ENCODE data around the gene NALF2.
A peak's percentile ranks its signal among the peaks of the same experiment; 100 is the strongest.

NALF2 gene

DNA sequence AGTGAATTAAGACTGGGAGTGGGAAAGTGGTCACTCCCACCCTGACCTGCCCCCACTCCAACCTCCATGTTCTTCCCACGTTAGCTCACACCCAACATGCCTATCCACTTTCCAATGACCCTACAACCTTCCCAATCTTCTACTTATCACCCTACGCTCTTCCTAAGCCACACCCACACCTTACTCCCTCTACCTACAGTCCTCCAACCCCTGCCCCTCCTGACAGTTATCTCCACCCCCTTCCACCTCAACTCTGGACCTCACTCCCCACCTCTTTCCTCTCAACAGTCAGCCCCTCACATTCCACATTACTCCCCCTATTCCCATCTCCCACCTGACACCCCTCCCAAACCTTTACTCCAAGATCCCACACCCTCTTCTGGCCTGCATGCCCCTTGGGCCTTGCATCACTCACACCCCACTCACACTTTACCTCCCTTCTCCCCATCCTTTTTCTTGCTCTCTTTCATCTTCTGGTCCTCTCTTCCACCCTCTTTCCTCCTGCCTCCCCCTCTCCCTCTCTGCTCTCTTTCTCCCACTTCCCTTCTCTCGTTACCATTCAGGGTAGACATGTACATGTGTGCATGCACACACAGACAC is 6.9 kb downstream of the NALF2 start:
- H3K4me1 ChIP-seq = peaks cover 14 to 45% (median 29%) of the 10 kb centered on the region in 10 experiments; a peak in 19 of 20 replicates
- no peak overlapping the region for H3K4me3 ChIP-seq
- peaks cover 0 to 6% (median 0%) of the 10 kb centered on the region in 11 experiments; a peak in 3 of 22 replicates for H3K9me3 ChIP-seq (replicated peaks in 1 of 11)
- peak overlapping the region in 3 of 11 experiments; percentile 45 to 59 (median 53); a peak in 2 of 22 replicates for H3K4me2 ChIP-seq
- no peak for TF ChIP-seq Cebpa-rat (IDR thresholded peaks at IDR 0.05)
- H4K20me1 ChIP-seq = peaks cover 0 to 28% (median 14%) of the 10 kb centered on the region in 11 experiments; a peak in 15 of 22 replicates
- no peak overlapping the region for H3K27ac ChIP-seq
- H3K36me3 ChIP-seq = no peaks in the 10 kb centered on the region
- H3K27me3 ChIP-seq = peaks cover 78 to 99% (median 96%) of the 10 kb centered on the region in 11 experiments
- no peak overlapping the region for H3K9ac ChIP-seq

DNA sequence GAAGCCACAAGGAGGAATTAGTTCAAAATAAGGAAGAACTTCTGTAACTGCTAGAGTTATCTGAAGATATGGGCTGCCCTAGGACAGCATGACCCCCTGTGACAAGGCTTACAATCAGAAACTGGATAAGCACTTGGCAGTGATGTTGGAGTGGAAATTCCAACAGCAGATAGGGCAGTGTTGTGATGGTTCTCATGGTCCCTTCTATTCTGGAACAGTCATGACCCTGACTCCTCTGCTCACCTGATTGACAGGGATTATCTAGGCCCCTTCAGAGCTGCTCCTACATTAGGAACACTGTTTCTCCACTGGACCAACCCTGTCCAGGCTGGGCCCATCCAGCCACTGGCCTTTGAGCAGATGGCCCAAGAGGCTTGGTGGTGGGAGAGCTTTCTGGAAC is 17.9 kb downstream of the NALF2 start:
- H3K27me3 ChIP-seq = peaks cover 75 to 98% (median 96%) of the 10 kb centered on the region in 11 experiments
- H3K27ac ChIP-seq = no peak overlapping the region
- H3K36me3 ChIP-seq = no peaks in the 10 kb centered on the region
- H3K4me3 ChIP-seq = no peak overlapping the region
- no peaks in the 10 kb centered on the region; a peak in 4 of 22 replicates for H4K20me1 ChIP-seq
- H3K4me2 ChIP-seq = no peak overlapping the region
- peaks cover 0 to 3% (median 0%) of the 10 kb centered on the region in 10 experiments; a peak in 1 of 20 replicates for H3K4me1 ChIP-seq
- no peaks in the 10 kb centered on the region; a peak in 1 of 22 replicates for H3K9me3 ChIP-seq (replicated peaks in 1 of 11)
- TF ChIP-seq Cebpa-rat (IDR thresholded peaks at IDR 0.05) = no peak
- H3K9ac ChIP-seq = no peak overlapping the region

DNA sequence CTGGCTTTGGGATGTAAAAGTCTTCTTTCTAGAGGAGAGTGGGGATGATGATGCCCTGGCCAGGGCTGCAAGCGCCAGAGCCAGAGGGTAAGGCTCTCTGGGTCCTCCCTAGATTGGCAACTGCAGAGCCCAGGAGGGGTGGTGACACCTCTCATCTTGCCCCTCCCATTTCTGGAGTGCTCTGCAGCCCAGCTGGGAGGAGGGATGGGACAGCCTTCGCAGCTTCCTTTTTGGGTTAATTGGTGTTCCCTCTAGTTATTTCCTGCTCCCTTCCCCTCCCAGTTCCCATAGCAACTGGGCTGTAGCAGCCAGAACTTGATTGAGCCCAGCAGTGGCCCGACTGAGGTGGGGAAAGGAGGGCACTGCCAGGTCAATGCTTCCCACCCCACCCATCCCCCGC is 19.2 kb downstream of the NALF2 start:
- no peak overlapping the region for H3K4me3 ChIP-seq
- peaks cover 74 to 98% (median 97%) of the 10 kb centered on the region in 11 experiments for H3K27me3 ChIP-seq
- H4K20me1 ChIP-seq = no peaks in the 10 kb centered on the region; a peak in 3 of 22 replicates
- no peak for TF ChIP-seq Cebpa-rat (IDR thresholded peaks at IDR 0.05)
- no peak overlapping the region for H3K27ac ChIP-seq
- peaks cover 0 to 3% (median 0%) of the 10 kb centered on the region in 10 experiments; a peak in 1 of 20 replicates for H3K4me1 ChIP-seq
- H3K4me2 ChIP-seq = no peak overlapping the region
- H3K9me3 ChIP-seq (replicated peaks in 1 of 11) = no peaks in the 10 kb centered on the region; a peak in 1 of 22 replicates
- H3K36me3 ChIP-seq = no peaks in the 10 kb centered on the region
- no peak overlapping the region for H3K9ac ChIP-seq

DNA sequence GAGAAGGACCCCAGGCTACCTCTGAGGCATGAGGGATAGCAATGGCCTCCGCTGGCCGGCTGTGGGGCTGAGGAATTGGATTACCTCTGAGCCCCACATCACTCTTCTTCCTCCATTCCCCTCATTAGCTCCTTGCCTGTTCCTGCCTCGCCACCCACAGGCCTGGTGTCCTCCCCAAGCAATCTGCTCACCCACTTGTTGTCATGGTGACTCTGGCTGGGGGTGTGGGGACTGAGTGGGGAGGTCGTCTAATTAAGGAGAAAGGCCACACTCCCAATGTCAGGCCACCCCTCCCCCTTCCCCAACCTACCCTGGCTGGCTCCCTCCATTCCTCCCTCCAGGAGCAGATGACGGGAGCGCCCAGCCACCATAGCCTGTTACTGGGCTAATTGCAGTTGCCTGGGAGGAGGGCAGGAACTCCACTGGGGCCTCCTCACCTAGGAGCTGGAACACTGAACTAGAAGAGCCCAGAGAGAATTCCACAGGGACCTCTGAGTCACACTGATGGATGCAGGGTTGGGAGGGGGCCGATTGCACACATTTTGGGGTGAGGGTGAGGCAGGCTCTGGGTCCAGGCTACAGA is 20.7 kb downstream of the NALF2 start:
- no peak overlapping the region for H3K4me3 ChIP-seq
- no peaks in the 10 kb centered on the region; a peak in 2 of 22 replicates for H4K20me1 ChIP-seq
- peaks cover 0 to 3% (median 0%) of the 10 kb centered on the region in 10 experiments; a peak in 1 of 20 replicates for H3K4me1 ChIP-seq
- H3K27ac ChIP-seq = no peak overlapping the region
- no peak overlapping the region for H3K4me2 ChIP-seq
- H3K36me3 ChIP-seq = no peaks in the 10 kb centered on the region
- TF ChIP-seq Cebpa-rat (IDR thresholded peaks at IDR 0.05) = no peak
- H3K9me3 ChIP-seq (replicated peaks in 1 of 11) = no peaks in the 10 kb centered on the region; a peak in 1 of 22 replicates
- peaks cover 64 to 100% (median 98%) of the 10 kb centered on the region in 11 experiments for H3K27me3 ChIP-seq
- no peak overlapping the region for H3K9ac ChIP-seq

DNA sequence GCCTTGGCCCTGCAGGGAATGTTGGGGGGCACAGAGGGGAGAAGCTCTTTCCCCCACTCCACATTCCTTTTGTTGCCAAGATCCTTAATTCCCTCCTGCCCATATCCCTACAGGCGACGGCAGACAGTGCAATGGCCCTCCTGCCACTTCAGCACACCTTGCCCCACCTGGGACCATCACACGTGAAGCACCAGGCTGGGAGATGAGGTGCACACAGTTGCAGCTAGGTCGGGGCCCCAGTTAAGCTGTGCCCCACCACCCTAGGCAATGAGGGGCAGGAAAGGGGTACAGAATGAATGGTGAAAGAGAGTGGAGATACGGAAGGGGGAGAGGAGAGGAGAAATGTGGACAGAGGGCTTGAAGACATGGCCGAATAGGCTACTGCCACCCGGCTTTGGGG is 26.2 kb downstream of the NALF2 start:
- no peak overlapping the region for H3K4me2 ChIP-seq
- no peak for TF ChIP-seq Cebpa-rat (IDR thresholded peaks at IDR 0.05)
- H3K27ac ChIP-seq = no peak overlapping the region
- peaks cover 28 to 96% (median 73%) of the 10 kb centered on the region in 11 experiments for H3K27me3 ChIP-seq
- H3K9ac ChIP-seq = no peak overlapping the region
- peaks cover 23 to 43% (median 31%) of the 10 kb centered on the region in 11 experiments for H3K9me3 ChIP-seq (replicated peaks in 1 of 11)
- no peak overlapping the region for H3K4me3 ChIP-seq
- H3K4me1 ChIP-seq = no peaks in the 10 kb centered on the region
- peaks cover 0 to 1% (median 0%) of the 10 kb centered on the region in 11 experiments; a peak in 1 of 22 replicates for H4K20me1 ChIP-seq
- H3K36me3 ChIP-seq = no peaks in the 10 kb centered on the region

DNA sequence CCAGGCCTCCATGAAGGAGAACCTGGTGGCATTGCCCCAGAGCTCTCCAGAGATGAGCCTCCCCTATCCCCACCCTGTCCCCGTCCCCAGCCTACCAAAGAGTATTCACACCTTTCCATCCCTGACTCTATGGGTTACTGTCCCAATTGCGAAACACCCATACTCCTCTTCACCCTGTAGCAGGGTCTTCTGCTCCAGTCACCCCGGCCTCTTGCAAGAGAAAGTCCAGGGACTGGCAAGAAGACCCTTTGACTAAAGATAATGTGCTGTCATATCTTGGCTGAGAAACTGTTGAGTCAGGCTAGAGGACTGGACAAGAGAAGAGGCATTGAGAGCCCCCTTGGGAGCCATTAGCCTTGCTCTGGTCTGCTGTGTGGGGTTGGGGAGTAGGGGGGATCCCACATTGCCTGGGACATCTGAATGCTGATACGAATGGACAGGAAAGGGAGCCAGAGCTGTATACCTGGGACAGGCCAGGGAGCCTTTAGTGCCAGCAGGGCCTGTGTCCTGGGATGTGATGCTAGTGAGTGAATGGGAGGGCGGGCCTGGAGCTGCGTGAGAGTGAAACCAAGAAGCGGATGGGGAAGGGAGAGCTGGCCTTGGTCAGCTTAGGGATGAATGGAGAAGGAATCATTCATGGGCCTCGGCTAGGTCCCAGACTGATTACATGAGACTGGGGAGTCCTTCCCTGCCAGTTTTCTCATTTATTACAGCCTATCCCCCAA is 27.1 kb downstream of the NALF2 start:
- no peak overlapping the region for H3K4me2 ChIP-seq
- H3K36me3 ChIP-seq = no peaks in the 10 kb centered on the region
- TF ChIP-seq Cebpa-rat (IDR thresholded peaks at IDR 0.05) = 0 out of 22 replicates have a peak, but pooled peaks of 1 of the 11 experiments have one; percentile 21
- no peaks in the 10 kb centered on the region for H3K4me1 ChIP-seq
- no peak overlapping the region for H3K27ac ChIP-seq
- no peak overlapping the region for H3K4me3 ChIP-seq
- H3K9me3 ChIP-seq (replicated peaks in 1 of 11) = peaks cover 23 to 43% (median 31%) of the 10 kb centered on the region in 11 experiments
- H3K9ac ChIP-seq = no peak overlapping the region
- H4K20me1 ChIP-seq = peaks cover 0 to 6% (median 0%) of the 10 kb centered on the region in 11 experiments; a peak in 1 of 22 replicates
- peaks cover 27 to 96% (median 73%) of the 10 kb centered on the region in 11 experiments for H3K27me3 ChIP-seq

DNA sequence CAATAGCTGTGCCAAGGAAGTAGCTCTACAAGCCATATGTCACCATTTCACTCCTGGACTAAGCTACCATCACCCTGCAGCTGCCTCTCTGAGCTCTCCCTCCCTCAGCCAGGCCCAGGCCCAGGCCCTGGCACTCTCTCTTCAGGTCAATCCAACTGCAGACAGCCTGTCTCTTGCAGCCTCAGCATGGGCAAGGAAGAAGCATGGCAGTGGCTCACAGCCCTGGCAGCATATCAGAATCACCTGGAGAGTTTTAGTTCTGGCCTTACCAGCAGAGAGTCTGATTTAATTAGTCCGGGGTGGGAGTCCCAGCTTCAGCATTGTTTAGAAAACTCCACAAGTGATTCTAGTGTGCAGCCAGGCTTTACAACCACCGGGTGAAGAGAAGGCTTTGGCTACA is 31.5 kb downstream of the NALF2 start:
- Histone ChIP-seq H3K4me1 (peaks cover 20 to 23% (median 22%) of the 10 kb centered on the region in 10 experiments), H3K27me3 (peaks cover 7 to 83% (median 54%) of the 10 kb centered on the region in 11 experiments; a peak in 21 of 22 replicates), H4K20me1 (peaks cover 0 to 6% (median 0%) of the 10 kb centered on the region in 11 experiments; a peak in 1 of 22 replicates), H3K9ac (no peak overlapping the region), H3K27ac (no peak overlapping the region), H3K4me2 (no peak overlapping the region), H3K9me3 (replicated peaks in 1 of 11) (peaks cover 23 to 43% (median 31%) of the 10 kb centered on the region in 11 experiments), H3K4me3 (no peak overlapping the region), H3K36me3 (no peaks in the 10 kb centered on the region)
- TF ChIP-seq Cebpa-rat (IDR thresholded peaks at IDR 0.05) = no peak

DNA sequence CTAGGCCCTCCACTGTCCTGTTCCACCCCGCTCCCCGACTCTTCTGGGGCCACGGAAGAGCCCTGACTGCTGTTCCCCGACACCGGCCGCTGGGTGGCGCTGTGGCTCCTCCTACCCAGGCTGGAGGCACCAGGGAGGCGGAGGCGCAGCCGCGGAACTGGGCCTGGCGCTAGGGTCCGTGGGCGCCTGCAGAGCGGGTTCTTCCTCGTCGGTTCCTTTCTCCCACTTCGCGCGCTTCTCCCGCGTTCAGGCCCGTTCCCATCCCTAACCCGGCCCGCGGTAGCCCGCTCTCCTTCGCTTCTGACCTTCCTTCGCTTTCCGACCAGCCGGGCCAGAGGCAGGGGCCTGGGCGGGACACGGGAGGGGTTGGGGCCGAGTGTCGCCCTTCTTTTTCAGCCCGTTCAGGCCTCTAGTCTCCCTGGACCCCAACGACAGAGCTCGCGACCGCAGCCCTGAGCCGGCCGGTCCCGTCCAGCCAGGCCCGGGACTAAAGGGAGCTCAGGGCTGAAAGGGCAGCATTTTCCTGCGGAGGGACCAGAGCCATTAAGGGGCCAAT is 34.3 kb downstream of the NALF2 start:
- H3K4me3 ChIP-seq = peak overlapping the region in 8 of 10 experiments; percentile 23 to 60 (median 43); a peak in 12 of 20 replicates
- H3K4me1 ChIP-seq = peaks cover 20 to 23% (median 22%) of the 10 kb centered on the region in 10 experiments

More for the DNA sequence above, 34.3 kb downstream of the NALF2 start:
- no peak for TF ChIP-seq Cebpa-rat (IDR thresholded peaks at IDR 0.05)
- H4K20me1 ChIP-seq = peaks cover 0 to 6% (median 0%) of the 10 kb centered on the region in 11 experiments; a peak in 1 of 22 replicates
- H3K4me2 ChIP-seq = peak overlapping the region; percentile 62 to 82 (median 70)
- peaks cover 6 to 84% (median 62%) of the 10 kb centered on the region in 11 experiments; a peak in 21 of 22 replicates for H3K27me3 ChIP-seq
- H3K9me3 ChIP-seq (replicated peaks in 1 of 11) = peaks cover 9 to 21% (median 15%) of the 10 kb centered on the region in 11 experiments
- peak overlapping the region in 10 of 11 experiments; percentile 33 to 65 (median 57); a peak in 16 of 22 replicates for H3K9ac ChIP-seq
- no peaks in the 10 kb centered on the region for H3K36me3 ChIP-seq
- peak overlapping the region in 7 of 11 experiments; percentile 11 to 48 (median 37); a peak in 7 of 22 replicates for H3K27ac ChIP-seq
